Activated CD4-positive, alpha-beta memory T cell treated with anti-CD3 and anti-CD28 coated beads for 36 hours (primary cell): Measurements from ENCODE around the gene CLIC1. TPM values are rescaled to one million over a fixed set of nuclear protein-coding genes. Genes with fewer than 3 reads are reported as not detected.

ENCODE experiments used
- CTCF ChIA-PET: fragments of 350-600 bp; sonication (Branson Sonifier 250); formaldehyde crosslinking; loops from one replicate; lab custom pipeline; 2021; ENCODE audit warnings: antibody characterized with exemption, inconsistent platforms; lab: Charles Lee
- POLR2A ChIA-PET: fragments of 350-600 bp; sonication (Branson Sonifier 250); formaldehyde crosslinking; loops from one replicate; lab custom pipeline; 2021; ENCODE audit warnings: antibody characterized with exemption; lab: Charles Lee
- DNase-seq: peaks from one replicate; pipeline ENCODE4 v3.0.0-alpha.2; 2020
- H3K27ac Mint-ChIP-seq: one replicate; pipeline ENCODE4 v1.8.0; 2021; ENCODE audit warnings: mixed read lengths
- H3K27me3 Mint-ChIP-seq: one replicate; pipeline ENCODE4 v1.8.0; 2021; ENCODE audit warnings: mixed read lengths
- H3K36me3 Mint-ChIP-seq: one replicate; pipeline ENCODE4 v1.8.0; 2021; ENCODE audit warnings: mixed read lengths
- H3K4me1 Mint-ChIP-seq: one replicate; pipeline ENCODE4 v1.8.0; 2021; ENCODE audit warnings: low read depth, mixed read lengths
- H3K4me3 Mint-ChIP-seq: one replicate; pipeline ENCODE4 v1.8.0; 2021; ENCODE audit warnings: mild to moderate bottlenecking, mixed read lengths
- H3K9me3 Mint-ChIP-seq: one replicate; pipeline ENCODE4 v1.8.0; 2021; ENCODE audit warnings: mixed read lengths
- intact Hi-C: fragments of 100-400 bp; cut with micrococcal nuclease; formaldehyde crosslinking; loops from one replicate; pipeline ENCODE4 v1.15.1; 2023
- total RNA-seq, 2 experiments: library from RNA; stranded (reverse); gene quantifications; one replicate each; pipeline ENCODE4 v1.2.3, GENCODE V29; 2021

The CLIC1 gene
- total RNA-seq, 2 experiments from 2014 or later: 430 to 442 TPM

DNA sequence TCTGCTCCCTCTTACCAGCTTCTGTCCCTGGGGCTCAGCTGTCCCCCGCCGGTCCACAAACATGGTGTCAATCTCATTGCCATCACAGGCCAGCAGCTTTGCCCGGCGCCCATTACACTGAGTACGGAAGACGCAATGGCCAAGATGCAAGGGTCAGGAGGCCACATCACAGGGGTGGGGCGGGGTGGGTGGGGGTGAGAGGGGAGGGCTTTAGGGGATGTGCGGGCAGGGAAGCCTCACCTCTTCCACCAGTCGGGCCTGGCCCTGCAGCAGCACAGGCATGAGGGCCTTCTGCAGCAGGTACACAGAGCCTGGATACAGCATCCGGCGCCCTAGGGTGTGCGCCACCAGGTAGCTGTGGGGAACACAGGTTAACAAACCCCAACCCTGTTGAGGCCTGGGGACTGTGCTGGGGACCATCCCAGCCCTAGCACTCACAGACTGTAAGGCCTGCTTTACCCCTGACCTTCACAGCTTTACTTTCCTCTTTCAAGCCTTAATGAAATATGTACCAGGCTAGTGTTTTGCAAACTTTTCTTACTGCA lies 44.7 kb downstream of the CLIC1 start:
- Mint-ChIP-seq H3K9me3 (no peaks in the 10 kb centered on the region), H3K4me3 (no peak overlapping the region), H3K27me3 (no peaks in the 10 kb centered on the region), H3K27ac (no peak overlapping the region), H3K36me3 (peaks cover 18% of the 10 kb centered on the region), H3K4me1 (peaks cover 5% of the 10 kb centered on the region)
- ChIA-PET POLR2A (no interaction called here), CTCF (interaction anchor here (0.6 to 2.6 kb wide), 5 partner anchors 23 to 197 kb away, joined by 3 to 11 read pairs (median 4); partner anchors contain the start of gene LY6G6D)
- DNase-seq: no peak
- intact Hi-C loops: no loop called here

DNA sequence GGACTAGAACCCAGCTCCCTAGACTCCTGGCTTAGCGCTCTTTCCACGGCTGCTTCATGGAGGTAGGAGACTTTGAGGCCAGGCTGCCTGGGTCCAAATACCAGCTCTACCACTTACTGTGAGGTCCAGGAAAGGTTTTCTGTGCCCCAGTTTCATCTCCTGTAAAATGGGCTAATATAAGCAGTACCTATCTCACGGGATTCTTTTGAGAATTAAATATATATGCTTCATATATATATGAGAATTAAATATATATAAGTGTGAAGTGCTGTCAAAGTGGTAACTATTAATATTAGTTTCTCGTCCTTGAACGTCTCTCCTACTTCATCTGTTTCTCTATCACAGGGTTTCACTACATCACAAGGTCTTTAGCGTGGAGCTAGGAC lies 45.3 kb downstream of the CLIC1 start:
- DNase-seq: no peak
- peaks cover 19% of the 10 kb centered on the region for H3K36me3 Mint-ChIP-seq
- no peaks in the 10 kb centered on the region for H3K27me3 Mint-ChIP-seq
- intact Hi-C loops: no loop called here
- CTCF ChIA-PET: interaction anchor here (0.9 to 1.7 kb wide), 4 partner anchors 24 to 198 kb away, joined by 3 to 9 read pairs (median 4); partner anchors contain the start of gene LY6G6D
- H3K27ac Mint-ChIP-seq: no peak overlapping the region
- no peak overlapping the region for H3K4me3 Mint-ChIP-seq
- H3K9me3 Mint-ChIP-seq: no peaks in the 10 kb centered on the region
- peaks cover 5% of the 10 kb centered on the region for H3K4me1 Mint-ChIP-seq
- POLR2A ChIA-PET: no interaction called here

GRCh38 chr6:31690231-31691077 lies 45.9 kb downstream of the CLIC1 start:
- Mint-ChIP-seq H3K4me3 (no peak overlapping the region), H3K27ac (peak overlapping the region; percentile 47), H3K36me3 (peaks cover 20% of the 10 kb centered on the region), H3K4me1 (peaks cover 5% of the 10 kb centered on the region), H3K9me3 (no peaks in the 10 kb centered on the region), H3K27me3 (no peaks in the 10 kb centered on the region)
- DNase-seq: no peak
- CTCF ChIA-PET: interaction anchor here (0.5 to 1.7 kb wide), 10 partner anchors 9 to 199 kb away, joined by 3 to 9 read pairs (median 4); partner anchors contain the start of genes ATP6V1G2, GPANK1, LY6G5C and LY6G6D
- intact Hi-C loops: no loop called here
- POLR2A ChIA-PET: interaction anchor here (0.6 kb wide), 1 partner anchor 93 kb away, joined by 3 read pairs; no protein-coding TSS in a partner anchor

- H3K36me3 Mint-ChIP-seq: peaks cover 20% of the 10 kb centered on the region
- ChIA-PET POLR2A (no interaction called here), CTCF (interaction anchor here (0.5 to 1.6 kb wide), 9 partner anchors 8 to 143 kb away, joined by 3 to 5 read pairs (median 3); partner anchors contain the start of genes ATP6V1G2, GPANK1, LY6G5C and LY6G6D)
- H3K9me3 Mint-ChIP-seq: no peaks in the 10 kb centered on the region
- H3K4me1 Mint-ChIP-seq: peaks cover 5% of the 10 kb centered on the region
- DNase-seq: no peak
- no peak overlapping the region for H3K4me3 Mint-ChIP-seq
- H3K27me3 Mint-ChIP-seq: no peaks in the 10 kb centered on the region
- peak overlapping the region; percentile 47 for H3K27ac Mint-ChIP-seq
- intact Hi-C loops: no loop called here
These were observed 46.9 kb downstream of the CLIC1 start for GRCh38 chr6:31689249-31690110.

DNA sequence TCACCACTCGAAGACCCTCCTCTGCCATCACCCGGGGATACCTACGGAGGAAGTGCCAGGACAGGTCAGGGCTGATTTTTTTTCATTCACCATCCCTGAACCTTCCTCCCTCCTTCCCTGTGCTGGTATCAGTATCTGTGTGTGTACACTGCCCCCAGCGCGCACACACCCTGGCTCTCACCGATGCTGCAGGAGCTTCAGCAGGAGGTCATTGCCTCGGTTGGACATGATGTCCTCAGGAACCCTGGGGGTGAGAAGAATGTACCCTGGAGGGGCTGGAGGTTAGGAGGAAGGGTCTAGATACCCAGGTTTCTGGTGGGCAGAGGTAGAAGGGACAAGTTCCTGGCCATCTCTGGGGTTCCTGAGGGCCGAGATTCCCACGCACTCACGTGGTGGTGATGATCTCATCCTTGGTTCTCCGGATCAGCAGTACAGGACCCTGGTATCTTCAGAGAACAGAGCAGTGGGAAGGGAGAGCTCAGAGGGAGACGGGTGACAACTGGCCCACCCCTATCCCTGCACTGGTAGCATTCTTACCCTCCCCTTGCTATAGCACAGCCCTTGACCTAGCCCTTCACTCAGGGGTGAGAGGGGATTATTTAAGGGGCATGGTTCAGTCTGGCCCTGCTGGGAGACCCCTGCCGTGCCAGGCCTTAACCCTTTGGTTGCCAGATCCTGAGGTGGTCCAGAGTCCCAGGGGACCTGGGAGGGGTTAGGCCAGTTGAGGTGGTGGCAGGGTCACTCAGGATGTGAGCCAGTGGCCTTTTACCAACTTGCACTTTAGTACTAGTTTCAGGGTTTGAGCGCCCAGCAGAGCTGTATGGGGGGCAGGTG lies 48.3 kb downstream of the CLIC1 start:
- no peak overlapping the region for H3K27ac Mint-ChIP-seq
- H3K4me3 Mint-ChIP-seq: no peak overlapping the region
- ChIA-PET POLR2A (no interaction called here), CTCF (no interaction called here)
- peaks cover 5% of the 10 kb centered on the region for H3K4me1 Mint-ChIP-seq
- no peak for DNase-seq
- H3K9me3 Mint-ChIP-seq: no peaks in the 10 kb centered on the region
- H3K36me3 Mint-ChIP-seq: peaks cover 14% of the 10 kb centered on the region
- no peaks in the 10 kb centered on the region for H3K27me3 Mint-ChIP-seq
- intact Hi-C loops: no loop called here

DNA sequence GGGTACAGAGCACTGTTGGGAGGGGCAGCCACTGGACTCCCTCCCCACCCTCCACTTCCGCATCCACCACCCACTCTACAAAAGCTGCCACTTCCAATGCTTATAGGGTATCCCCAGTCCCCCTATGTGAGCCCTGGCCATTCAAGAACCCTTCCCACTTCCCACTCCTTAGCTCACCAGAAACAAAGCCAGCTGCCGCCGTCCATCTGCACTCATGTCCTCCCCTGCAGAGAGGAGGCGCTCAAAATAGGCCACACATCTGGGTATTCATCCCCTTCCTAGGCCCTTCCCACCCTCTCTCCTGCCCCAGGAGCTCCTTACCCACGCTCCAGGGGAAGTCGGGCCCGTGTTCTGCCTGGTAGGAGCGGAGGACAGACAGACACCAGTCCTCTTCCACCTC lies 49.0 kb downstream of the CLIC1 start:
- ChIA-PET POLR2A (no interaction called here), CTCF (no interaction called here)
- Mint-ChIP-seq H3K4me1 (peaks cover 5% of the 10 kb centered on the region), H3K27ac (no peak overlapping the region), H3K9me3 (no peaks in the 10 kb centered on the region), H3K27me3 (no peaks in the 10 kb centered on the region), H3K36me3 (peaks cover 10% of the 10 kb centered on the region), H3K4me3 (no peak overlapping the region)
- intact Hi-C loops: no loop called here
- DNase-seq: no peak

DNA sequence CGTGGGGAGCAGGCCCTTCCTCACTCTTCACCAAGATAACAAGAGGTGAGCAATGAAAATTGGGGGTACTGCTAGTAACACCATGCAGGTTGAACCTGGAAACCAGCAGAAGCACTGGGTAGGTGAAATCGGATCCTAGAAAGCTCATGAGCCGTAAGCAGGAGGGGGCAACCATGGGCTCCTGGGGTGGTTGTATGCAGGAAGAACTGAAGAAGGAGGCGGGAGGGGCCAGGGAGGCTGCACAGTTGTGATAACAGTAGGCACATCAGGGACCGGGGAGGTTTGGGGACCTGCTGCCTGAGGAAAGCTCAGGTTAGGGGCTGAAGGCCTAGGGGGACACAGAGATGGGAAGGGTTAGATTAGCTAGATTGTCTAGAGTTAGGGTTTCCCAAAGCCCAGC lies 49.8 kb downstream of the CLIC1 start:
- no peaks in the 10 kb centered on the region for H3K27me3 Mint-ChIP-seq
- DNase-seq: no peak
- no peak overlapping the region for H3K4me3 Mint-ChIP-seq
- peaks cover 9% of the 10 kb centered on the region for H3K4me1 Mint-ChIP-seq
- ChIA-PET CTCF (no interaction called here), POLR2A (interaction anchor here (0.8 kb wide), 1 partner anchor 54 kb away, joined by 3 read pairs; the partner anchor contains the start of gene MSH5)
- intact Hi-C loops: no loop called here
- H3K36me3 Mint-ChIP-seq: peaks cover 10% of the 10 kb centered on the region
- no peaks in the 10 kb centered on the region for H3K9me3 Mint-ChIP-seq
- H3K27ac Mint-ChIP-seq: peak overlapping the region; percentile 36

GRCh38 chr6:31683591-31683990 lies 52.7 kb downstream of the CLIC1 start:
- Mint-ChIP-seq H3K36me3 (peaks cover 8% of the 10 kb centered on the region), H3K4me3 (no peak overlapping the region), H3K27me3 (no peaks in the 10 kb centered on the region), H3K27ac (no peak overlapping the region), H3K4me1 (peaks cover 15% of the 10 kb centered on the region), H3K9me3 (no peaks in the 10 kb centered on the region)
- DNase-seq: no peak
- ChIA-PET POLR2A (no interaction called here), CTCF (interaction anchor here (1.1 to 2.0 kb wide), 3 partner anchors 9 to 147 kb away, joined by 3 to 7 read pairs (median 4); no protein-coding TSS in a partner anchor)
- intact Hi-C loops: loop anchor here (5.0 kb wide), 1 partner anchor 269 kb away; no protein-coding TSS in a partner anchor

DNA sequence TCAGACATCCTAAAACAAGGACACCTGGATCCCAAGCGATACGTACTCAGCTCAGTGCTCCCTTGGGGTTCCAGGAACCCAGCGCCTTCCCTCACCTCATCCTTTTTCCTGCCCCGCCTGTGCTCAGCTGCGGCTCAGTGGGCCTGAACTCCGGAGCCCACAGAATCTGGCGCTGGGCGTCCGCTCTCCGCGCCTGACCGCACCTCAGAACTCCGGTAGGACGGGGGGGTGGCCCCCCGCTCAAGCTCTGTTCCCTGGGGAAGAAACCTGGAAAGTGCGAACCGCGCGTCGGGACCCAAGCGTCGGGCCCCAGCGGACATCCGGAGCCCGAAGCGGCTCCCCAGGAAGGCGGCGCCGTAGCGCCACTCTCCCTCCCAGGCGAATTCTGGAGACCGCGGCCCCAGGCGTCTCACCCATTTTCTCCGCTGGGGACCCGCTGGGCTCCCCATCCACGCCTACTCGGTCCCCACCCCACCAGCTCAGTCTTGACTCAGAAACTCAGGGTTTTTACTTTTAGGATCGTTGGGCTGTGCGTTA lies 55.1 kb downstream of the CLIC1 start:
- POLR2A ChIA-PET: interaction anchor here (0.5 to 1.0 kb wide), 4 partner anchors 17 to 124 kb away, joined by 3 read pairs; partner anchors contain the start of gene GPANK1
- peak overlapping the region; percentile 44 for H3K27ac Mint-ChIP-seq
- H3K4me1 Mint-ChIP-seq: peaks cover 15% of the 10 kb centered on the region
- H3K4me3 Mint-ChIP-seq: peak overlapping the region; percentile 76
- no peaks in the 10 kb centered on the region for H3K9me3 Mint-ChIP-seq
- H3K36me3 Mint-ChIP-seq: peaks cover 2% of the 10 kb centered on the region
- no peaks in the 10 kb centered on the region for H3K27me3 Mint-ChIP-seq
- CTCF ChIA-PET: interaction anchor here (0.7 to 1.5 kb wide), 14 partner anchors 8 to 278 kb away, joined by 3 to 10 read pairs (median 4); partner anchors contain the start of genes MSH5, NELFE and SKIC2
- intact Hi-C loops: loop anchor here (2.0 to 5.0 kb wide), 2 partner anchors 58 to 271 kb away; no protein-coding TSS in a partner anchor
- peak; percentile 67 for DNase-seq
